RWPE2 (cell line): ENCODE data around the gene HPGD.

Experiments
- ATAC-seq: fragments of 200-7000 bp; cut with Tn5 transposase; 3 replicates; pipeline ENCODE4 v1.9.1; 2021; ENCODE audit warnings: low read depth
- DNase-seq: peaks from one replicate; pipeline ENCODE4 v3.0.0-alpha.2; 2020; ENCODE audit warnings: low spot score
- H3K27ac ChIP-seq: fragments of 450-650 bp; 2 replicates; pipeline ENCODE4 v1.5.1; 2017; ENCODE audit warnings: mild to moderate bottlenecking; ENCODE audit not compliant: poor library complexity, severe bottlenecking
- H3K27me3 ChIP-seq: fragments of 250-450 bp; sonication (Bioruptor Pico); 2 replicates; pipeline ENCODE4 v1.5.1; 2021; ENCODE audit warnings: mild to moderate bottlenecking, moderate library complexity; ENCODE audit not compliant: insufficient read depth, poor library complexity, severe bottlenecking
- H3K36me3 ChIP-seq: fragments of 250-450 bp; sonication (Bioruptor Pico); 2 replicates; pipeline ENCODE4 v1.5.1; 2020; ENCODE audit warnings: low read depth, mild to moderate bottlenecking, moderate library complexity
- H3K4me1 ChIP-seq: fragments of 250-450 bp; sonication (Bioruptor Pico); 2 replicates; pipeline ENCODE4 v1.5.1; 2021; ENCODE audit warnings: mild to moderate bottlenecking, moderate library complexity; ENCODE audit not compliant: insufficient read depth, poor library complexity, severe bottlenecking
- H3K4me3 ChIP-seq: fragments of 250-450 bp; sonication (Bioruptor Pico); 2 replicates; pipeline ENCODE4 v1.5.1; 2021; ENCODE audit warnings: mild to moderate bottlenecking, moderate library complexity; ENCODE audit not compliant: severe bottlenecking
- H3K9me3 ChIP-seq: fragments of 250-450 bp; sonication (Bioruptor Pico); 2 replicates; pipeline ENCODE4 v1.5.1; 2021; ENCODE audit warnings: mild to moderate bottlenecking, moderate library complexity; ENCODE audit not compliant: severe bottlenecking
- TF ChIP-seq, protein P1 (sequence below): fragments of 450-650 bp; IDR thresholded peaks from one replicate; pipeline ENCODE4 v1.5.1; 2017; ENCODE audit warnings: mild to moderate bottlenecking, moderate library complexity; ENCODE audit not compliant: poor library complexity, severe bottlenecking

The HPGD gene

DNA sequence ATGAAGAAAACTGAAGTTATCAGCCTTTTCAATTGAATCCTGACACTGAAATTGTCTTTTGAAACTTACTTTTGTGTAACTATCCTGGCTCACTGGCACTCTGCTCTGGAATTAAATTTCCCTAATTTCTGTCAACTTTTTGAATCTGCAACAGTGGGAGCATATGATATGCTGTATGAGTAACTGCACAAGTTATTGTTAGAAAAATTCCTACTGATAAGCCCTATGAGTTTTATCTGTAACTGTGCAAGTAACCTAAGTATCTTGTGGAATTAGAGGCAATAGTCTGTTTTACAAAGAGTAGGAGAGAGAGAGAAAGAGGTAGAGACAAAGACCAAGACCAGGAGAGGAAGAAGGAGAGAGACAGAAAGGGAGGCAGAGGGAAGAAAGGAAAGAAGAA lies 9.2 kb upstream of the HPGD start:
- H3K4me3 ChIP-seq, result no peak overlapping the region
- TF ChIP-seq, protein P1, sequence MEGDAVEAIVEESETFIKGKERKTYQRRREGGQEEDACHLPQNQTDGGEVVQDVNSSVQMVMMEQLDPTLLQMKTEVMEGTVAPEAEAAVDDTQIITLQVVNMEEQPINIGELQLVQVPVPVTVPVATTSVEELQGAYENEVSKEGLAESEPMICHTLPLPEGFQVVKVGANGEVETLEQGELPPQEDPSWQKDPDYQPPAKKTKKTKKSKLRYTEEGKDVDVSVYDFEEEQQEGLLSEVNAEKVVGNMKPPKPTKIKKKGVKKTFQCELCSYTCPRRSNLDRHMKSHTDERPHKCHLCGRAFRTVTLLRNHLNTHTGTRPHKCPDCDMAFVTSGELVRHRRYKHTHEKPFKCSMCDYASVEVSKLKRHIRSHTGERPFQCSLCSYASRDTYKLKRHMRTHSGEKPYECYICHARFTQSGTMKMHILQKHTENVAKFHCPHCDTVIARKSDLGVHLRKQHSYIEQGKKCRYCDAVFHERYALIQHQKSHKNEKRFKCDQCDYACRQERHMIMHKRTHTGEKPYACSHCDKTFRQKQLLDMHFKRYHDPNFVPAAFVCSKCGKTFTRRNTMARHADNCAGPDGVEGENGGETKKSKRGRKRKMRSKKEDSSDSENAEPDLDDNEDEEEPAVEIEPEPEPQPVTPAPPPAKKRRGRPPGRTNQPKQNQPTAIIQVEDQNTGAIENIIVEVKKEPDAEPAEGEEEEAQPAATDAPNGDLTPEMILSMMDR, result no peak
- no peaks in the 10 kb centered on the region for H3K9me3 ChIP-seq
- H3K27me3 ChIP-seq, result no peaks in the 10 kb centered on the region
- ATAC-seq (no peak), DNase-seq (no peak)
- H3K27ac ChIP-seq, result no peak overlapping the region
- no peaks in the 10 kb centered on the region for H3K36me3 ChIP-seq
- H3K4me1 ChIP-seq, result no peaks in the 10 kb centered on the region

DNA sequence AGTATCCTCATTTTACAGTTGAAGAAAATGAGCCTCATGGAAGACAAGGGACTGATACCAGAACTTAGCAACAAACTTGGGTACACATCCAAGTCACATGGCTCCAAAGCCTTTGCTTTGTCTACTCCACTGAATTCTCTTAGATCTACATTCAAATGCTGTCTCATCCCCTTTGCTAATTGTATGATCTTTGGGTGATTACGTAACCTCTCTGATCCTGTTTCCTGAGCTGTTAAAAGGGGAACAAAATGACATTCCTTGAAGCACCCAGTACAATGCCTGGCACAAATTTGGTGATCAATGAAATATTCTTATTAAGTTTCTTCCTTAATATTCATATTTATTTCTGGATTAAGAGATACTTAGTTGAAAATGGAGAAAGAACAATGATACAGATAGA lies 5.9 kb upstream of the HPGD start:
- Histone ChIP-seq H3K27me3 (no peaks in the 10 kb centered on the region), H3K4me1 (no peaks in the 10 kb centered on the region), H3K27ac (no peak overlapping the region), H3K4me3 (no peak overlapping the region), H3K36me3 (no peaks in the 10 kb centered on the region), H3K9me3 (no peaks in the 10 kb centered on the region)
- ATAC-seq, result no peak
- TF ChIP-seq, protein P1, result no peak
- no peak for DNase-seq

DNA sequence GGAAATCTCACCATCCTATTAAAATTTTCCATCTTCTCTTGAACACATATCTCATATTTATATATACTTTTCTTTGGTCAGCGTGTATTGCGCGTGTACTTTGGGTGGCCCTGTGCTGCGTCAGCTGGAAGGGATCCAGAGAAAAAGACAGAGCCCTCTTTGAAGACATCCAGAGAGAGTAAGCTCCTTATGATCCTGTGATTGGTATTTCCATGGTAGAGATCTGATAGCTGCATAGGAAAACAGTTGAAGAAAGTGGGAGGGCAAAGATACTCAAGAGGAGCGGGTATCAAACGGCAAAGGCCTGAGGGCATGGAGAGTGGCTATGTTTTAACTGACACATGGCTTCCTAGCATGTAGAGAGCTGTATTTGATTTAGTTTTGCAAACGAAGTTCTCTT lies 4.4 kb upstream of the HPGD start:
- TF ChIP-seq, protein P1, result no peak
- no peaks in the 10 kb centered on the region for H3K9me3 ChIP-seq
- DNase-seq (no peak), ATAC-seq (no peak)
- H3K36me3 ChIP-seq, result no peaks in the 10 kb centered on the region
- no peak overlapping the region for H3K27ac ChIP-seq
- H3K27me3 ChIP-seq, result peaks cover 6% of the 10 kb centered on the region
- no peaks in the 10 kb centered on the region for H3K4me1 ChIP-seq
- H3K4me3 ChIP-seq, result no peak overlapping the region

DNA sequence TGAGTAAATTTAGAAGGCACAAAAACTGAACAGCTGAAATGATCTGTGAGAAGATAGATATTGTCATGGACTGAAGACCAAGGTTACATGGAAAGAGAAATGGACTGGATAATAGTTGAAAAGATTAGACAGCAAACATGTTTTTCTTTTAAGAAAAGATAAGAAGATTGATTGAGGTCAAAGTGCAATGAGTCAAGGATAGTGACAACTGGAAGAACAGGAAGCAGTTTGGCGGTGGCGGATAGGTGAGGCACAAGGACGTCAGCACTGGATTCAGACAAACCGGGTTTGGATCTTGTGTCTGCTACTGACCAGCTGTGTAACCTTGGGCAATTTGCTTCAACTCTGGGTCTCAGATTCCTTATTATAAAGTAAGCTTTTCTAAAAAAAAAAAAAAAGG lies 2.0 kb upstream of the HPGD start:
- H3K4me3 ChIP-seq, result no peak overlapping the region
- TF ChIP-seq, protein P1, result no peak
- no peak for ATAC-seq
- peaks cover 6% of the 10 kb centered on the region for H3K27me3 ChIP-seq
- no peak for DNase-seq
- H3K4me1 ChIP-seq, result no peaks in the 10 kb centered on the region
- no peak overlapping the region for H3K27ac ChIP-seq
- no peaks in the 10 kb centered on the region for H3K9me3 ChIP-seq
- H3K36me3 ChIP-seq, result no peaks in the 10 kb centered on the region

DNA sequence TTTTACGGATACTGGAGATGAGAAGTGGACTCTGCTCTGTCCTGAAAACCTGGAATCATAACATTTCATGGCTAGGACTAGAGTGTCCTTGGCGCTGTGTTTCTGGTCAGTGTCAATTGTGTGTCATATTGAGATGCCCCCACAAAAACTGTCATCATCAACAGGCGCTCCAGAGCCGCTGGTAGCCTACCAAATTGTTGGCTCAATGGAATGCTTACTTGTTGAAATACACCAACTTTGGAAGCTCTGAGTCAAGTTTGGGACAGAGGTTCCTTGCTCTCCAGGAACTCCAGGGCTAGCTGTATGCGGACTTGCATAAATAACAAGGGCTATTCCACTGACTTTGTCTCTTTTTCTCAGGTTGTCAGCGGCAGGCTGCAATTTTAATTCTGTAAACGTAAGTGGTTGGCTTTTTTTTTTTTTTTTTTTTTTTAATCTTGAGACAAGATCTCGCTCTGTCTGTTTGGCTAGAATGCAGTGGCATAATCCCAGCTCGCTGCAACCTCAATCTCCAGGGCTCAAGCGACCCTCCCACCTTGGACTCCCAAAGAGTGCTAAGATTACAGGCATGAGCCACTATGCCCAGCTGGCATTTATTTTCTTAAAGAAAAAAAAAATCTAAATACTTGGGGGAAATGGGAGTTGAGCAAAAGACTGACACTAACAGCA lies 871 bp upstream of the HPGD start:
- TF ChIP-seq, protein P1, result no peak
- Histone ChIP-seq H3K4me1 (no peaks in the 10 kb centered on the region), H3K27ac (no peak overlapping the region), H3K9me3 (no peaks in the 10 kb centered on the region), H3K36me3 (no peaks in the 10 kb centered on the region), H3K27me3 (peaks cover 6% of the 10 kb centered on the region), H3K4me3 (peak overlapping the region; percentile 41)
- ATAC-seq, result peak; percentile 13
- DNase-seq, result no peak
